ENCODE data around the gene ASIC1.

DNA sequence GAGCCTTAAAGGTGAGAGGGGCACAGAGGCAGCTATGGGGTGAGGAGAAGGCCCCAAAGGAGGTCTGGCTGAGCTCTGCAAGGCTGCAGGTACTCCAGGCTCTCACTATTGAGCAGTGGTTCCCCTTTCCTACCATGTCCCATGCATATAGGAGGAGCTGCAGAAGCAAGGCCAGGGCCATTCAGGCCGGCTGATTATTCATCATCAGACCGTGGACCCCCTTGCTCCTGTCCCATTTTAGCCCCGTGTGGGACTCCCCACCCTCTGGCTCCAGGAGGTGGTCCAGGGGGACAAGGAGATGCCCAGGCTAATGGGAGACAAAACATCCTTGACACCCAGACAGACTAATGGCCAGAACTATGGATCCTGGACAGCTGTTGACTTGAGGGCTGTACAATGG, 49.5 kb downstream of the ASIC1 start:
- no peak for TF ChIP-seq POLR2A (IDR thresholded peaks at IDR 0.05; ENCODE audit: low read length)
- TF ChIP-seq GATA1 (IDR thresholded peaks at IDR 0.05; ENCODE audit: low read depth, low read length), result no peak
